HEK293 (cell line): Measurements from ENCODE around the gene RIC8B.

Experiments used
- RBAK ChIP-seq: fragments of 450-650 bp; formaldehyde crosslinking; IDR thresholded peaks from 2 replicates; pipeline ENCODE4 v1.5.1; 2016; ENCODE audit warnings: missing biosample characterization, missing genetic modification characterization
- SP2 ChIP-seq: fragments of 450-650 bp; formaldehyde crosslinking; IDR thresholded peaks from 2 replicates; pipeline ENCODE4 v1.5.1; 2016; ENCODE audit warnings: missing biosample characterization, missing genetic modification characterization
- TCF7L2 ChIP-seq: IDR thresholded peaks from 2 replicates; pipeline ENCODE4 v1.6.1; 2011; ENCODE audit warnings: low read depth, mild to moderate bottlenecking, inconsistent platforms, low read length, moderate library complexity, borderline replicate concordance
- ZIC2 ChIP-seq: fragments of 450-650 bp; formaldehyde crosslinking; IDR thresholded peaks from 2 replicates; pipeline ENCODE4 v1.5.1; 2016; ENCODE audit warnings: missing biosample characterization, missing genetic modification characterization
- ZNF184 ChIP-seq: fragments of 450-650 bp; IDR thresholded peaks from 2 replicates; pipeline ENCODE4 v1.5.1; 2018; ENCODE audit warnings: missing biosample characterization, mild to moderate bottlenecking, missing genetic modification characterization
- ZNF221 ChIP-seq: fragments of 450-650 bp; formaldehyde crosslinking; IDR thresholded peaks from 2 replicates; pipeline ENCODE4 v1.5.1; 2017; ENCODE audit warnings: missing biosample characterization, missing genetic modification characterization, borderline replicate concordance
- ZNF239 ChIP-seq: fragments of 450-650 bp; formaldehyde crosslinking; IDR thresholded peaks from 2 replicates; pipeline ENCODE4 v1.5.1; 2016; ENCODE audit warnings: missing biosample characterization, missing genetic modification characterization
- ZNF624 ChIP-seq: fragments of 450-650 bp; formaldehyde crosslinking; IDR thresholded peaks from 2 replicates; pipeline ENCODE4 v1.5.1; 2017; ENCODE audit warnings: missing biosample characterization, missing genetic modification characterization
- ZSCAN16 ChIP-seq: fragments of 450-650 bp; formaldehyde crosslinking; IDR thresholded peaks from 2 replicates; pipeline ENCODE4 v1.5.1; 2016; ENCODE audit warnings: missing biosample characterization, missing genetic modification characterization
- TF ChIP-seq, protein P1 (sequence below): fragments of 450-650 bp; formaldehyde crosslinking; IDR thresholded peaks from 2 replicates; pipeline ENCODE4 v1.5.1; 2016; ENCODE audit warnings: missing biosample characterization, missing genetic modification characterization
- TF ChIP-seq, protein P2 (sequence below): fragments of 450-650 bp; formaldehyde crosslinking; IDR thresholded peaks from 2 replicates; pipeline ENCODE4 v1.5.1; 2016; ENCODE audit warnings: missing biosample characterization, missing genetic modification characterization
- TF ChIP-seq, protein P3 (sequence below): fragments of 450-650 bp; formaldehyde crosslinking; IDR thresholded peaks from 2 replicates; pipeline ENCODE4 v1.5.0; 2017; ENCODE audit warnings: missing biosample characterization, missing genetic modification characterization, borderline replicate concordance

DNA sequence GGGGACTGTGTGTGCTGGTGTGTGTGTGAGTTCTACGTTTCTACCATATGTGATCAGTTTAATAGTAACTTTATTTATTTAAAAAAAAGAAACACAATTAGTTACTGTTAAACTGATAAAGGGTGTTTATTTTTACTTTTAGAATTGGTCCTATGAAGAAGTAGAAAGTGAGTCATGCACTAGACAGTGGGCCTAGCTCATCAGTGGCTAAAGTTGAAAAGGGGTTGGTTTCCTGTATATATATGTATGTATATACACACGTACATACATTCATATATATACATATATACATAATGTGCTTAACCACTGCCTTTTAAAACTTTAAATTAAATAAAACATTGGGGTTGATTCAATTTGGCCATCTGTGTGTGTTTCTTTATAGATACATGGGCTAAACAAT is 112.5 kb downstream of the RIC8B start:
- no peak for TF ChIP-seq ZIC2
- no peak for TF ChIP-seq RBAK (tag by site-specific recombination)
- TF ChIP-seq, protein P1, sequence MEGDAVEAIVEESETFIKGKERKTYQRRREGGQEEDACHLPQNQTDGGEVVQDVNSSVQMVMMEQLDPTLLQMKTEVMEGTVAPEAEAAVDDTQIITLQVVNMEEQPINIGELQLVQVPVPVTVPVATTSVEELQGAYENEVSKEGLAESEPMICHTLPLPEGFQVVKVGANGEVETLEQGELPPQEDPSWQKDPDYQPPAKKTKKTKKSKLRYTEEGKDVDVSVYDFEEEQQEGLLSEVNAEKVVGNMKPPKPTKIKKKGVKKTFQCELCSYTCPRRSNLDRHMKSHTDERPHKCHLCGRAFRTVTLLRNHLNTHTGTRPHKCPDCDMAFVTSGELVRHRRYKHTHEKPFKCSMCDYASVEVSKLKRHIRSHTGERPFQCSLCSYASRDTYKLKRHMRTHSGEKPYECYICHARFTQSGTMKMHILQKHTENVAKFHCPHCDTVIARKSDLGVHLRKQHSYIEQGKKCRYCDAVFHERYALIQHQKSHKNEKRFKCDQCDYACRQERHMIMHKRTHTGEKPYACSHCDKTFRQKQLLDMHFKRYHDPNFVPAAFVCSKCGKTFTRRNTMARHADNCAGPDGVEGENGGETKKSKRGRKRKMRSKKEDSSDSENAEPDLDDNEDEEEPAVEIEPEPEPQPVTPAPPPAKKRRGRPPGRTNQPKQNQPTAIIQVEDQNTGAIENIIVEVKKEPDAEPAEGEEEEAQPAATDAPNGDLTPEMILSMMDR = no peak
- TF ChIP-seq ZNF239 = no peak
- TF ChIP-seq ZSCAN16 = no peak
- TF ChIP-seq, protein P2, sequence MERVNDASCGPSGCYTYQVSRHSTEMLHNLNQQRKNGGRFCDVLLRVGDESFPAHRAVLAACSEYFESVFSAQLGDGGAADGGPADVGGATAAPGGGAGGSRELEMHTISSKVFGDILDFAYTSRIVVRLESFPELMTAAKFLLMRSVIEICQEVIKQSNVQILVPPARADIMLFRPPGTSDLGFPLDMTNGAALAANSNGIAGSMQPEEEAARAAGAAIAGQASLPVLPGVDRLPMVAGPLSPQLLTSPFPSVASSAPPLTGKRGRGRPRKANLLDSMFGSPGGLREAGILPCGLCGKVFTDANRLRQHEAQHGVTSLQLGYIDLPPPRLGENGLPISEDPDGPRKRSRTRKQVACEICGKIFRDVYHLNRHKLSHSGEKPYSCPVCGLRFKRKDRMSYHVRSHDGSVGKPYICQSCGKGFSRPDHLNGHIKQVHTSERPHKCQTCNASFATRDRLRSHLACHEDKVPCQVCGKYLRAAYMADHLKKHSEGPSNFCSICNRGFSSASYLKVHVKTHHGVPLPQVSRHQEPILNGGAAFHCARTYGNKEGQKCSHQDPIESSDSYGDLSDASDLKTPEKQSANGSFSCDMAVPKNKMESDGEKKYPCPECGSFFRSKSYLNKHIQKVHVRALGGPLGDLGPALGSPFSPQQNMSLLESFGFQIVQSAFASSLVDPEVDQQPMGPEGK (tag by site-specific recombination) = no peak
- no peak for TF ChIP-seq TCF7L2
- TF ChIP-seq ZNF624 = no peak
- TF ChIP-seq ZNF221 (tag by site-specific recombination) = no peak
- TF ChIP-seq, protein P3, sequence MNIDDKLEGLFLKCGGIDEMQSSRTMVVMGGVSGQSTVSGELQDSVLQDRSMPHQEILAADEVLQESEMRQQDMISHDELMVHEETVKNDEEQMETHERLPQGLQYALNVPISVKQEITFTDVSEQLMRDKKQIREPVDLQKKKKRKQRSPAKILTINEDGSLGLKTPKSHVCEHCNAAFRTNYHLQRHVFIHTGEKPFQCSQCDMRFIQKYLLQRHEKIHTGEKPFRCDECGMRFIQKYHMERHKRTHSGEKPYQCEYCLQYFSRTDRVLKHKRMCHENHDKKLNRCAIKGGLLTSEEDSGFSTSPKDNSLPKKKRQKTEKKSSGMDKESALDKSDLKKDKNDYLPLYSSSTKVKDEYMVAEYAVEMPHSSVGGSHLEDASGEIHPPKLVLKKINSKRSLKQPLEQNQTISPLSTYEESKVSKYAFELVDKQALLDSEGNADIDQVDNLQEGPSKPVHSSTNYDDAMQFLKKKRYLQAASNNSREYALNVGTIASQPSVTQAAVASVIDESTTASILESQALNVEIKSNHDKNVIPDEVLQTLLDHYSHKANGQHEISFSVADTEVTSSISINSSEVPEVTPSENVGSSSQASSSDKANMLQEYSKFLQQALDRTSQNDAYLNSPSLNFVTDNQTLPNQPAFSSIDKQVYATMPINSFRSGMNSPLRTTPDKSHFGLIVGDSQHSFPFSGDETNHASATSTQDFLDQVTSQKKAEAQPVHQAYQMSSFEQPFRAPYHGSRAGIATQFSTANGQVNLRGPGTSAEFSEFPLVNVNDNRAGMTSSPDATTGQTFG (tag by site-specific recombination) = no peak
- no peak for TF ChIP-seq ZNF184 (tag by site-specific recombination)
- TF ChIP-seq SP2 (tag by site-specific recombination) = no peak
